Measurements from ENCODE around the gene KIAA1328. TPM values are rescaled to one million over a fixed set of nuclear protein-coding genes. Genes with fewer than 3 reads are reported as not detected.

Gene KIAA1328
- polyA plus RNA-seq, 6 donors from 2014 or later: 11.6 to 19.9 (median 14.9) TPM

DNA sequence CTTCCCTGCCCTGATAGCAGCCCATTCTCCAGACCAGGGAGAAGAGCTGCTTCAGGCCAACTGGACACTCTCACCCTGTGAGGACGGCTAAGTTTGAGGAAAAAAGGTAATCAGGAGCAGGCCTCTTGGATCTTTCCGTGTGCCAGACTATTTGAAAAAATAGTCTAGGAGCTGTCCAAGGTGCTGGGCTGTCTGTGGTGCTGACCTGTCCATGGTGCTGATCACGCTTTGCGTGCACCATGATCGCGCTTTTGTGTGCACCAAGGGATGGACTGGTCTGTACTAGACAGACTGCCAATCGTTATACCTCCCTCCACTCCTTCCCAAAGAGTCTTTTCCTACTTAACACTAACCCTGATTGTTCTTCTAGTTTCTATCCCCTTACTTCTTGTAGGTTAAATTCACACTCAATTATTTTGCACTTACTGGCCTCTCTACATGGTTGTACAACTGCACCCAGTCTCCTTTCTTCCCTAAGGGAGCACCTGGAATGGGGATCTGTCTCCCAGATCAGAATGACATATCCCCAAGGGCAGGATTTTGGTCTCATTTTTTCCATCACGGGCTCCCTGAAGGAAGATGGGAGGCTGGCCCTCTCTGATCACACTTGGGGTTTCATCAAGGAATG, 441.2 kb downstream of the KIAA1328 start:
- ATAC-seq (ENCODE audit: low read depth in 2 of 2): no peak
- Mint-ChIP-seq H3K36me3 (peaks cover 0 to under 1% of the 10 kb centered on the region in 2 donors), H3K9me3 (peaks cover 0 to 11% (median 5%) of the 10 kb centered on the region in 7 donors)

DNA sequence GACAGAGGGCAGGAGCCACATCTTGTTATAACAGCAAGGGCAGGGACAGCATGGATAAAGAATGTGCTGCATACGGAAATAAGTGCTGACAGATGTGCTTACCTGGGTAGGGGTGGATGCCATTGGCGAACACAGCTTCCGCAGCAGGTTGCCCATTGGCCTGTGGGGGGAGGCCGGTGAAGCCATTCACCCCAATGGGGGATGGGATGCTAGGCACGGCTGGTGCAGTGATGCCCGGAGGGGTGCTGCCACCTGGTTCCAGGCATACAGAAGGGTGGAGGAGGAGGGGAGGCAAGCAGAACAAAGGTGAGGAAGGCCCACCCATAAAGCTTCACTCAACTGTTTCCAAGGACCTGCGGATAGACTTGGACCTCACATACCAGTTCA, 441.7 kb downstream of the KIAA1328 start:
- DNase-seq: no peak

More for the DNA sequence above, 441.2 kb downstream of the KIAA1328 start:
- peaks cover 0 to 2% (median 0%) of the 10 kb centered on the region in 3 donors for H3K4me1 Mint-ChIP-seq
- H3K27me3 Mint-ChIP-seq: peaks cover 16 to 24% (median 19%) of the 10 kb centered on the region in 3 donors
- no peak overlapping the region for H3K4me3 Mint-ChIP-seq
- no peak for DNase-seq
- no peak overlapping the region for H3K27ac Mint-ChIP-seq

DNA sequence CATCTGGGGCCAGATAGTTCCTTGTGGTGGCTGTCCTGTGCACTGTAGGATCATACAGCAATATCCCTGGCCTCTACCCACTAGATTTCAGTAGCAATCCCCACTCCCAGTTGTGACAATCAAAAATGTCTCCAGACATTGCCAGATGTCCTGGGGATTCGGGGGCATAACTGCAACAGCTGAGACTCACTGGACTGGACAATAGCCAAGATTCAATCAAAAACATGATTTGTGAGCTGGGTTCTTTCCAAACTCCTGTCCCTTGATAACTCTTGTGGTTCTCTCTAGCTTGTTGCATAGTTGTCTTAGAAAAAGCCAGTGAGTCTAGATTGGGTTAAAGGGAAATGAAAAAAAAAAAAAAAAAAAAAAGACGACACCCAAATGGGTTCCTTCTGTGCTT, 443.3 kb downstream of the KIAA1328 start:
- ATAC-seq (ENCODE audit: low read depth in 2 of 2) (no peak), DNase-seq (no peak)
- Mint-ChIP-seq H3K36me3 (peaks cover 0 to 12% of the 10 kb centered on the region in 2 donors), H3K9me3 (peaks cover 5 to 21% (median 11%) of the 10 kb centered on the region in 7 donors), H3K27me3 (peaks cover 27 to 41% (median 31%) of the 10 kb centered on the region in 3 donors), H3K4me1 (peaks cover 0 to 9% (median 7%) of the 10 kb centered on the region in 3 donors), H3K27ac (no peak overlapping the region), H3K4me3 (no peak overlapping the region)

More for the DNA sequence above, 441.7 kb downstream of the KIAA1328 start:
- Mint-ChIP-seq H3K27me3 (peaks cover 21 to 29% (median 21%) of the 10 kb centered on the region in 3 donors), H3K4me3 (no peak overlapping the region), H3K27ac (no peak overlapping the region), H3K9me3 (peaks cover 2 to 14% (median 5%) of the 10 kb centered on the region in 7 donors), H3K4me1 (peaks cover 0 to 4% (median 3%) of the 10 kb centered on the region in 3 donors), H3K36me3 (peaks cover 0 to 5% of the 10 kb centered on the region in 2 donors)
- ATAC-seq (ENCODE audit: low read depth in 2 of 2): no peak

DNA sequence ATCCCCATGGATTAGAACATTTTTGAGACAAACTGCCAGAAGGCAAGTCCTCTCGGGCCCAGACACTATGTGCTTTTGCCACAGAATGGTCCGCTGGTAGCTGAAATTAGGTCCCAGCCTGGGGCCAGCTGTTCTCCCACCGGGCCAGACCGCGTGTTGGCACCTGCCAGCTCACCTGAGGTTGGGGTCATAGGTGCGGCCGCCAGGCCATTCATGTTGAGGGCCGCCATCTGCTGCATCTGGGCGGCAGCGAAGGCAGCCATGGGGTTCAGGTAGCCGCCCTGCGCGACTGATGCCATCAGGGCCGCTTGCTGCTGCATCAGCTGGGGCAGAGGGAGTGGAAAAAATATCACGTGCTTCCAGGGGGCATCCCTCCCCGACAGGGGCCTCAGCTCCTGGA, 443.9 kb downstream of the KIAA1328 start:
- DNase-seq (no peak), ATAC-seq (ENCODE audit: low read depth in 2 of 2) (no peak)
- H3K27ac Mint-ChIP-seq: no peak overlapping the region
- H3K27me3 Mint-ChIP-seq: peaks cover 33 to 47% (median 37%) of the 10 kb centered on the region in 3 donors
- H3K36me3 Mint-ChIP-seq: peaks cover 0 to 12% of the 10 kb centered on the region in 2 donors
- H3K4me3 Mint-ChIP-seq: no peak overlapping the region
- peaks cover 5 to 23% (median 11%) of the 10 kb centered on the region in 7 donors for H3K9me3 Mint-ChIP-seq
- peaks cover 0 to 9% (median 7%) of the 10 kb centered on the region in 3 donors for H3K4me1 Mint-ChIP-seq

DNA sequence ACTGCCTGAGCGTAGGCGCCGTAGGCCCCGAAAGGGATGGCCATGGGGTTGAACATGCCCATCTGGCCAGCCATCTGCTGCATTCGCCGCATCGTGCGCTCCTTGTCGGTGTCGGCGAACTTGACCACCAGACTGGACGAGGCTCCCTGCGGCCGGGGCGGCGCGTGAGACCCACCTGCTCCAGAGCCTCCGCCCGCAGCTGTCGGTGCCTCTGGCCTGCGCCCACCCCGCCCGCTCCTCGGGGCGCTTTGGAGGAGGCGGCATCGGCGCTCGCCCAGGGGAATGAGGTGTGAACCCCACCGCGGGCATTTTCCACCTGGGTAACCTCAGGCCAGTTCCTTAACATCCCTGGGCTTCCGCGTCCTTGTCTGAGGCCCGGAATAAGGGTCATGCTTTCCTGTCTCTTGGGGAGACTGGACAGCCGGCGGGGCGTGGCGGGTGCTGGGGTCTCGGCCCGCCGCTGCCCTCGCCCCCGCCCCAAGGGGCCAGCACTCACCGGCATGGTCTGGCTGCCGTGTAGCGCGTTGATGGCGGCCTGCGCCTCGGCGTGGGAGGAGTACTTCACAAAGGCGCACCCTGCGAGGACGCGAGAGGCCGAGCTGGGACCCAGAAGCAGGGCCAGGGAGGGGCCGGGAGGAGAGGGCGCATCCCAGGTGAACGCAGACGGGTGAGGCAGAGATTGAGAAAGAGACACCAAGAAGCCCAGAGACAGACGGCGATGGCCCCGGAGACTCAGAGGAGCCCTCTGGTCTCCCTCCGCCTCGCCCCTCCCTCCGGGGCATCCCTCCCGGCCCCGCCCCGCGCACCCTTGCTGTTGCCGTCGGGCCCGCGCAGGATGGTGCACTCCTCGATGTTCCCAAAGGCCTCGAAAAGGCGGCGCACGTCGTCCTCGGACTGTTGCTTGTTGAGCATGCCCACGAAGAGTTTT, 445.6 kb downstream of the KIAA1328 start:
- ATAC-seq (ENCODE audit: low read depth in 2 of 2) (no peak), DNase-seq (no peak)
- Mint-ChIP-seq H3K4me3 (no peak overlapping the region), H3K27me3 (peaks cover 41 to 62% (median 54%) of the 10 kb centered on the region in 3 donors), H3K36me3 (peaks cover 0 to 12% of the 10 kb centered on the region in 2 donors), H3K9me3 (peaks cover 5 to 23% (median 11%) of the 10 kb centered on the region in 7 donors), H3K27ac (no peak overlapping the region), H3K4me1 (peaks cover 0 to 7% (median 7%) of the 10 kb centered on the region in 3 donors)

DNA sequence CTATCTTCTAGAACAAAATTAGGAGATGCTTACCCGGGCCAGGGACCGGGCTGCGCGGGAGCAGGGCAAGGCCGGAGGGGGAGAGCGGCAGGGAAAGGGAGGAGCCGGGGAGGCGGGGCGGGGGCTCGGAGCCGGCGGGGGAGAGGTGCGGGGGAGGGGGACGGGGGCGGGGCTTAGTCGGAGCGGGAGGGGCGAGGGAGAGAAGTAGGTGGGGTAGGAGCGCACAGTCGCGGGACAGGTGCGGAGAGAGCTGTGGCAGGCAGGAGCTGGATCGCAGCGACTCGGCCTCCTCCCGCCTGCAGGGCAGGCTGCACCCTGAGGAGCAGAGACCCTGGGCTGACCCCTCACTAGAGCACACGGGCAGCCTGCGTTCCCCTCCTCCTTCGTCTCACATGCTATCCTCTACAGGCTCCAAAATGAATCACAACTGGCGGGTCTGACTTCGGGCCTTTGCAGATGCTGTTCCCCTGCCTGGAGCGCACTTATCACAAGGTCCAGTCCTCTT, 446.4 kb downstream of the KIAA1328 start:
- H3K4me3 Mint-ChIP-seq: peak overlapping the region in 1 of 8 donors; percentile 61
- peaks cover 0 to 12% of the 10 kb centered on the region in 2 donors for H3K36me3 Mint-ChIP-seq
- H3K27ac Mint-ChIP-seq: no peak overlapping the region
- no peak for DNase-seq
- H3K9me3 Mint-ChIP-seq: peaks cover 4 to 22% (median 9%) of the 10 kb centered on the region in 7 donors
- H3K27me3 Mint-ChIP-seq: peaks cover 41 to 66% (median 54%) of the 10 kb centered on the region in 3 donors
- peaks cover 0 to 7% (median 7%) of the 10 kb centered on the region in 3 donors for H3K4me1 Mint-ChIP-seq
- ATAC-seq (ENCODE audit: low read depth in 2 of 2): no peak

DNA sequence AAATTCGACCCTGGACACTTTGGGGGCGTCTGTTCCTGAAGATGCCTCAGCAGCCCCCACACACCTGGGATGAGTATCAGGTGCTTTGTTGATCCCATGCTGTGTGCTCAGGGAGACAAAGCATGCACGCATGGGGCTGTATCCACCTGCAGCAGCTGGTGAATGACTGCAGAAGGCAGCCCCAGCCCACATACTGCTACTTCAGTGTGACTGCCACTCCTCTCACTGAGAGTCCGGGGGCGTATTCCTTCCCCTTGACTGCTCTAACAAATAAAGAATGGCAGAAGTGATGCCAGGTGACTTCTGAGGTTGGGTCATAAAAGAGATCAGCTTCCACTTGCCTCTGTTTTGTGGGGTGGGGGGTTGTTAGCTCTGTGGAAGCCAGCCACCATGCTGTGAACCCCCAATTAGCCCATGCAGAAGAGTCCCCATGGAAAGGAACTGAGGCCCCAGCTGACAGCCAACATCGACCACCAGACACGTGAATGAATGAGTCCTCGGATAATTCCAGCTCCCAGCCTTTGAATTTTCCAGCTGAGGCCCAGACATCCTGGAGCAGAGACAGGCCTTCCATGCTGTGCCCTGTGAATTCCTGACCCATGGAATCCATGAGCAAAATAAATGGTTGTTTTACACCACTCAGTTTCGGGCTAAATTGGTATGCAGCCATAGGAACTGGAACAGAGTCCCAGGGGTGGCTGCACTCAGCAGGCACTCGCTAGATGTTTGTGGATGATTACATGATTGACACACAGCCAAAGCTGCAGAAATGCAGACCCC, 447.4 kb downstream of the KIAA1328 start:
- H3K36me3 Mint-ChIP-seq: peaks cover 0 to 12% of the 10 kb centered on the region in 2 donors
- H3K27me3 Mint-ChIP-seq: peaks cover 41 to 66% (median 54%) of the 10 kb centered on the region in 3 donors
- no peak for DNase-seq
- H3K27ac Mint-ChIP-seq: no peak overlapping the region
- H3K4me3 Mint-ChIP-seq: peak overlapping the region in 1 of 8 donors; percentile 51
- H3K9me3 Mint-ChIP-seq: peaks cover 2 to 20% (median 8%) of the 10 kb centered on the region in 7 donors
- H3K4me1 Mint-ChIP-seq: peaks cover 0 to 7% (median 7%) of the 10 kb centered on the region in 3 donors
- no peak for ATAC-seq (ENCODE audit: low read depth in 2 of 2)

DNA sequence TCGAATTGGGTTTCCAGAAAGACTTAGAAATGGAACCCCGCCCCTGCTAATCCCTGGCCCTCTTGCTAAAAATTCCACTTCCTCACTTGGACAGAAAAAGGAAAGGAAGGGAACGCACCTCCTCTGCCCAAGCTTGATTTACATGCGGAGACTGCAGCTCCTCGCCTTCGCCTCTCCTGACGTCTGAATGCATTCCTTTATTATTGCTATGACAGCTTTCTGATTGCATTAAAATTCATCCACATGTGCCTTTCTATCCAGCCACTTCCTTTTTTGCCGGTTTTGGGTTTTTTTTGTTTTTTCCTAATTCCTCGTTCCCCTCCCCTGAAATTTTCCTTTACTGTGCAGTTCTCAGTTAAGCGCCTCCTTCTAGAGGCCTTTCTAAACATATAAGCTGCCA, 448.9 kb downstream of the KIAA1328 start:
- H3K27me3 Mint-ChIP-seq: peaks cover 36 to 56% (median 50%) of the 10 kb centered on the region in 3 donors
- no peak for DNase-seq

More for the DNA sequence above, 448.9 kb downstream of the KIAA1328 start:
- peaks cover 0 to 7% (median 7%) of the 10 kb centered on the region in 3 donors for H3K4me1 Mint-ChIP-seq
- ATAC-seq (ENCODE audit: low read depth in 2 of 2): no peak
- peaks cover 0 to 12% of the 10 kb centered on the region in 2 donors for H3K36me3 Mint-ChIP-seq
- H3K4me3 Mint-ChIP-seq: no peak overlapping the region
- H3K9me3 Mint-ChIP-seq: peaks cover 0 to 18% (median 7%) of the 10 kb centered on the region in 7 donors
- no peak overlapping the region for H3K27ac Mint-ChIP-seq

Other genes with a start within 250 kb of the KIAA1328 start
- gene TPGS2, start 125 bp upstream of the KIAA1328 start, polyA plus RNA-seq (ENCODE audit: low read depth in 6 of 6): 10 to 100 TPM; 39.2 to 57.5 (median 52.5) TPM

All from naive B cell (primary cell).